OCI-LY7 (cell line): Measurements from ENCODE around the gene ELL. TPM values are rescaled to one million over a fixed set of nuclear protein-coding genes. Genes with fewer than 3 reads are reported as not detected.

Source experiments
- BruUV-seq: library from RNA; stranded (reverse); fragments of 400-500 nt; replicated peaks from 2 replicates; lab custom pipeline; 2021; lab: Mats Ljungman, UMichigan
- CTCF ChIA-PET: fragments of 300-600 bp; sonication (Branson Sonifier 250); formaldehyde crosslinking; loops from one replicate; lab custom pipeline; 2022; ENCODE audit warnings: antibody characterized with exemption; ENCODE audit not compliant: unreplicated experiment; lab: Charles Lee
- POLR2A ChIA-PET: fragments of 300-600 bp; sonication (Branson Sonifier 250); formaldehyde crosslinking; loops from one replicate; lab custom pipeline; 2022; ENCODE audit warnings: antibody characterized with exemption; lab: Charles Lee
- DNase-seq: peaks from one replicate; pipeline ENCODE4 v3.0.0-alpha.2; 2015; ENCODE audit warnings: low spot score
- H2AFZ ChIP-seq: fragments of 200-600 bp; sonication (generic), shearing (Covaris generic); 2 replicates; pipeline ENCODE4 v1.6.1; 2014; ENCODE audit warnings: mild to moderate bottlenecking, antibody characterized with exemption, low read length, moderate library complexity
- H3K27ac ChIP-seq: fragments of 200-600 bp; sonication (generic); 2 replicates; pipeline ENCODE4 v1.5.1; 2014; ENCODE audit warnings: mixed run types, low read depth, mild to moderate bottlenecking, moderate library complexity, low read length, inconsistent platforms; ENCODE audit not compliant: poor library complexity, severe bottlenecking
- H3K36me3 ChIP-seq: fragments of 200-600 bp; sonication (generic); 2 replicates; pipeline ENCODE4 v1.6.1; 2014; ENCODE audit warnings: mild to moderate bottlenecking, antibody characterized with exemption, low read length, moderate library complexity, mixed read lengths; ENCODE audit not compliant: insufficient read depth
- H3K4me1 ChIP-seq: fragments of 200-600 bp; sonication (generic); 2 replicates; pipeline ENCODE4 v1.5.1; 2014; ENCODE audit warnings: mild to moderate bottlenecking, low read length; ENCODE audit not compliant: insufficient read depth, poor library complexity, severe bottlenecking
- H3K4me2 ChIP-seq: fragments of 200-600 bp; sonication (generic); 2 replicates; pipeline ENCODE4 v1.6.1; 2014; ENCODE audit warnings: mild to moderate bottlenecking, low read length
- H3K4me3 ChIP-seq: fragments of 200-600 bp; sonication (generic); 2 replicates; pipeline ENCODE4 v1.5.1; 2014; ENCODE audit warnings: mild to moderate bottlenecking, low read depth, low read length; ENCODE audit not compliant: poor library complexity, severe bottlenecking
- H3K79me2 ChIP-seq: fragments of 200-600 bp; sonication (generic); 2 replicates; pipeline ENCODE4 v1.6.1; 2016; ENCODE audit warnings: low read depth, mild to moderate bottlenecking, low read length, moderate library complexity, mixed read lengths; ENCODE audit not compliant: insufficient read depth
- H3K9me2 ChIP-seq: fragments of 200-600 bp; sonication (generic); 2 replicates; pipeline ENCODE4 v1.6.1; 2016; ENCODE audit warnings: mild to moderate bottlenecking, low read length, mixed read lengths; ENCODE audit not compliant: insufficient read depth
- H3K9me3 ChIP-seq: fragments of 200-600 bp; sonication (generic); 2 replicates; pipeline ENCODE4 v1.6.1; 2014; ENCODE audit warnings: mild to moderate bottlenecking, mixed run types, low read length, mixed read lengths
- H4K20me1 ChIP-seq: fragments of 200-600 bp; sonication (generic); 2 replicates; pipeline ENCODE4 v1.6.1; 2014; ENCODE audit warnings: mild to moderate bottlenecking, antibody characterized with exemption, low read length, moderate library complexity, mixed read lengths; ENCODE audit not compliant: insufficient read depth
- CTCF ChIP-seq: fragments of 200-600 bp; sonication (generic); conservative IDR thresholded peaks from 2 replicates; pipeline ENCODE4 v1.5.1; 2014; ENCODE audit warnings: mild to moderate bottlenecking, antibody characterized with exemption, low read length, moderate library complexity, mixed read lengths
- EZH2phosphoT487 ChIP-seq: fragments of 200-600 bp; sonication (generic); IDR thresholded peaks from 2 replicates; pipeline ENCODE4 v1.6.1; 2018; ENCODE audit warnings: low read depth, borderline replicate concordance, mild to moderate bottlenecking, mixed run types, antibody characterized with exemption, low read length, moderate library complexity, mixed read lengths
- intact Hi-C: fragments of 100-400 bp; cut with micrococcal nuclease; formaldehyde crosslinking; loops from one replicate; pipeline ENCODE4 v1.10.0; 2022; ENCODE audit not compliant: unreplicated experiment
- total RNA-seq, 2 experiments: library from RNA; depleted of rRNA in 1 of 2; stranded (reverse); fragments of >200 nt in 1 of 2; shearing (Covaris generic) in 1 of 2; gene quantifications; 2 replicates each; pipeline ENCODE4 v1.2.3, GENCODE V29; 2014 to 2022

Gene ELL
- total RNA-seq, 2 experiments from 2014 or later, result 14.4 to 24.6 TPM

GRCh38 chr19:18431351-18432197, 90.3 kb downstream of the ELL start:
- Histone ChIP-seq H3K27ac (no peak overlapping the region), H3K36me3 (no peaks in the 10 kb centered on the region), H3K79me2 (no peaks in the 10 kb centered on the region), H2AFZ (no peak overlapping the region), H3K4me3 (no peak overlapping the region), H3K4me1 (peaks cover 30% of the 10 kb centered on the region), H3K9me2 (no peaks in the 10 kb centered on the region), H4K20me1 (no peaks in the 10 kb centered on the region), H3K9me3 (no peaks in the 10 kb centered on the region), H3K4me2 (no peak overlapping the region)
- POLR2A ChIA-PET, result interaction anchor here (0.6 to 0.7 kb wide), 3 partner anchors 11 to 398 kb away, joined by 3 to 5 read pairs (median 4); partner anchors contain the start of gene ELL
- intact Hi-C loops, result no loop called here
- TF ChIP-seq EZH2phosphoT487 (no peak), CTCF (no peak)
- CTCF ChIA-PET, result interaction anchor here (0.6 kb wide), 1 partner anchor 96 kb away, joined by 3 read pairs; no protein-coding TSS in a partner anchor
- no peak for DNase-seq
- no TSS peak for BruUV-seq

DNA sequence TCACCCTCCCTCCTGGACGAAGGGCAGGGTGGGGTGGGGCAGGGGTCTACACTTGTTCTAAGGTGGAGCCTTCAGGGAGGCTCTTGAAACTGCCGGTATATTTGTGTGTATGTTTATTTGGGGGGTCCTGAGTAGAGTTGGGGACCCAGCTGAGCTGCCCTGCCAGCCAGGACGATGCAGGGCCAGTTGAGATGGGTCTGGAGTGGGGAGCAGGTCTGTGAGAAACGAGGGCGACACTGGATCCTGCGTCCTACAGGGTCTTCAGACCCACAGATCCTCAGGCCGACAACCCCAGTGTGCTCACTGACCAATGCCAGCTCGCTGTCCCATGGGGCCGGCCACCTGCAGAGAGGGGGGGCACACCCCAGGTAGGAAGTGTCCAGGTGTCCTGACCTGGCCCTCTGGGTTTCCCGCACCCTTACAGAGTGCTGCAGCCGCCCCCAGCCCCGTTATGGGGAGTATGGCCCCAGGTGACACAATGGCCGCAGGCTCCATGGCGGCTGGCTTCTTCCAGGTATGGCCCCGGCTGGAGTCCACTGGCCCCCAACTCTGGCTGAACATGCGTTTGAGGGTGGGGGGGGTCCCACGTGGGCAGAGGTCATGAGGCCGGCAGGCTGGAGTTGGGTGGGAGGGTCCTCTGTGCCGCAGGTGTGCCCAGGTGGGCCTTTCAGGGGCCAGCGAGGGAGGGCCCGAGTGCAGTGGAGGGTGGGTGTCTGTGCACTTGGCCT, 91.3 kb downstream of the ELL start:
- H3K79me2 ChIP-seq, result no peaks in the 10 kb centered on the region
- H3K27ac ChIP-seq, result no peak overlapping the region
- H3K9me3 ChIP-seq, result no peaks in the 10 kb centered on the region
- no peak overlapping the region for H3K4me2 ChIP-seq
- CTCF ChIA-PET, result no interaction called here
- H3K4me3 ChIP-seq, result no peak overlapping the region
- DNase-seq, result no peak
- TF ChIP-seq CTCF, result no peak
- TF ChIP-seq EZH2phosphoT487, result no peak
- no peaks in the 10 kb centered on the region for H4K20me1 ChIP-seq
- H3K9me2 ChIP-seq, result no peaks in the 10 kb centered on the region
- H3K36me3 ChIP-seq, result no peaks in the 10 kb centered on the region
- H3K4me1 ChIP-seq, result peaks cover 37% of the 10 kb centered on the region
- intact Hi-C loops, result no loop called here
- no TSS peak for BruUV-seq
- POLR2A ChIA-PET, result no interaction called here
- H2AFZ ChIP-seq, result no peak overlapping the region
